Natural killer cell (primary cell): ENCODE results near the gene STRN3. TPM values are rescaled to one million over a fixed set of nuclear protein-coding genes. Genes with fewer than 3 reads are reported as not detected.
A peak's percentile ranks its signal among the peaks of the same experiment; 100 is the strongest.
"Not testable (repeated sequence)": the region's sequence is repeated elsewhere in the genome, so short reads cannot be mapped to it uniquely, and the experiment has no call there.

ENCODE experiments used
- ATAC-seq, 3 donors: fragments of 150-1000 bp in 2 of 3; fragments of 200-7000 bp in 1 of 3; cut with Tn5 transposase; 1 replicate in 1 of 3; 2 replicates in 2 of 3; pipeline ENCODE4 v1.10.0; 2021; ENCODE audit warnings: mild to moderate bottlenecking in 2 of 3, moderate library complexity in 2 of 3
- DNase-seq, 2 donors: peaks; one replicate each; pipeline versions ENCODE4 v3.0.0 to v3.0.0-alpha.2; 2013 to 2021; ENCODE audit warnings: mixed read lengths in 1 of 2
- H3K27ac ChIP-seq: one replicate; pipeline ENCODE4 v1.5.1; 2013; ENCODE audit warnings: mild to moderate bottlenecking, low read length
- H3K27me3 ChIP-seq: one replicate; pipeline ENCODE4 v1.6.1; 2013; ENCODE audit warnings: low read length; ENCODE audit not compliant: control insufficient read depth, insufficient read depth
- H3K36me3 ChIP-seq: one replicate; pipeline ENCODE4 v1.6.1; 2013; ENCODE audit warnings: low read length; ENCODE audit not compliant: control insufficient read depth, insufficient read depth
- H3K4me1 ChIP-seq: one replicate; pipeline ENCODE4 v1.6.1; 2013; ENCODE audit warnings: low read length; ENCODE audit not compliant: control insufficient read depth, insufficient read depth
- H3K4me3 ChIP-seq: one replicate; pipeline ENCODE4 v1.5.1; 2013; ENCODE audit warnings: low read length
- H3K9me3 ChIP-seq: one replicate; pipeline ENCODE4 v1.6.1; 2013; ENCODE audit warnings: low read length; ENCODE audit not compliant: control insufficient read depth, insufficient read depth
- H3K27ac Mint-ChIP-seq, 2 donors: one replicate each; pipeline ENCODE4 v1.8.0; 2022; ENCODE audit warnings: mild to moderate bottlenecking in 2 of 2, mixed read lengths in 2 of 2, moderate library complexity in 1 of 2
- H3K27me3 Mint-ChIP-seq, 2 donors: one replicate each; pipeline ENCODE4 v1.8.0; 2022; ENCODE audit warnings: low read depth in 2 of 2, mixed read lengths in 2 of 2
- H3K36me3 Mint-ChIP-seq: one replicate; pipeline ENCODE4 v1.8.0; 2022; ENCODE audit warnings: mixed read lengths
- H3K4me1 Mint-ChIP-seq, 2 donors: one replicate each; pipeline ENCODE4 v1.8.0; 2022; ENCODE audit warnings: mixed read lengths in 2 of 2
- H3K4me3 Mint-ChIP-seq: one replicate; pipeline ENCODE4 v1.8.0; 2022; ENCODE audit warnings: mild to moderate bottlenecking, moderate library complexity, mixed read lengths
- H3K9me3 Mint-ChIP-seq, 2 donors: one replicate each; pipeline ENCODE4 v1.8.0; 2022; ENCODE audit warnings: mixed read lengths in 2 of 2
- CTCF ChIP-seq: fragments of 200-600 bp; IDR thresholded peaks from one replicate; pipeline ENCODE4 v1.8.0; 2022; ENCODE audit warnings: antibody characterized with exemption
- WGBS: methylation state at CpG from one replicate; pipeline ENCODE4 v1.1.7; 2013; ENCODE audit warnings: missing lambda C conversion rate; ENCODE audit not compliant: insufficient coverage; 5-methylcytosine and 5-hydroxymethylcytosine counted together
- intact Hi-C: fragments of 100-400 bp; cut with micrococcal nuclease; formaldehyde crosslinking; loops from one replicate; pipeline ENCODE4 v1.14.2; 2022
- total RNA-seq, 4 donors: library from RNA; stranded (reverse); fragments of 120-200 nt in 1 of 4; gene quantifications; one replicate each; pipeline versions ENCODE4 v1.2.3 to v1.2.4, GENCODE V29; 2013 to 2022

Gene STRN3
- total RNA-seq, 3 donors from 2014 or later (not counting 1 experiment from before 2014, with no cell fraction given), result 19.5 to 34.2 (median 31.1) TPM

- no peaks in the 10 kb centered on the region for H3K9me3 Mint-ChIP-seq
- intact Hi-C loops, result no loop called here
- DNase-seq (no peak), ATAC-seq (no peak)
- Histone ChIP-seq H3K4me1 (no peaks in the 10 kb centered on the region), H3K9me3 (no peaks in the 10 kb centered on the region), H3K27ac (no peak overlapping the region), H3K36me3 (no peaks in the 10 kb centered on the region), H3K27me3 (no peaks in the 10 kb centered on the region), H3K4me3 (no peak overlapping the region)
- no peak for TF ChIP-seq CTCF
- no peak overlapping the region for H3K27ac Mint-ChIP-seq
- WGBS, result 70% methylated on average over 4 of the region's 7 CpGs
- peaks cover 0 to 17% of the 10 kb centered on the region in 2 donors for H3K4me1 Mint-ChIP-seq
- H3K36me3 Mint-ChIP-seq, result no peaks in the 10 kb centered on the region
- no peak overlapping the region for H3K4me3 Mint-ChIP-seq
- no peaks in the 10 kb centered on the region for H3K27me3 Mint-ChIP-seq
Measured at GRCh38 chr14:30982533-30982932, 43.6 kb downstream of the STRN3 start.

- Histone ChIP-seq H3K4me1 (no peaks in the 10 kb centered on the region), H3K36me3 (no peaks in the 10 kb centered on the region), H3K27me3 (no peaks in the 10 kb centered on the region), H3K9me3 (no peaks in the 10 kb centered on the region), H3K27ac (no peak overlapping the region), H3K4me3 (no peak overlapping the region)
- Mint-ChIP-seq H3K9me3 (no peaks in the 10 kb centered on the region), H3K27ac (peak overlapping the region in 1 of 2 donors; percentile 35), H3K27me3 (no peaks in the 10 kb centered on the region), H3K4me3 (no peak overlapping the region), H3K4me1 (peaks cover 7 to 19% of the 10 kb centered on the region in 2 donors), H3K36me3 (no peaks in the 10 kb centered on the region)
- no peak for DNase-seq
- intact Hi-C loops, result loop anchor here (1.0 kb wide), 2 partner anchors 101 to 375 kb away; no protein-coding TSS in a partner anchor
- no peak for TF ChIP-seq CTCF
- ATAC-seq, result no peak
- WGBS, result 90% methylated on average over 3 of the region's 3 CpGs
Measured at GRCh38 chr14:30980980-30981379, 45.2 kb downstream of the STRN3 start.

DNA sequence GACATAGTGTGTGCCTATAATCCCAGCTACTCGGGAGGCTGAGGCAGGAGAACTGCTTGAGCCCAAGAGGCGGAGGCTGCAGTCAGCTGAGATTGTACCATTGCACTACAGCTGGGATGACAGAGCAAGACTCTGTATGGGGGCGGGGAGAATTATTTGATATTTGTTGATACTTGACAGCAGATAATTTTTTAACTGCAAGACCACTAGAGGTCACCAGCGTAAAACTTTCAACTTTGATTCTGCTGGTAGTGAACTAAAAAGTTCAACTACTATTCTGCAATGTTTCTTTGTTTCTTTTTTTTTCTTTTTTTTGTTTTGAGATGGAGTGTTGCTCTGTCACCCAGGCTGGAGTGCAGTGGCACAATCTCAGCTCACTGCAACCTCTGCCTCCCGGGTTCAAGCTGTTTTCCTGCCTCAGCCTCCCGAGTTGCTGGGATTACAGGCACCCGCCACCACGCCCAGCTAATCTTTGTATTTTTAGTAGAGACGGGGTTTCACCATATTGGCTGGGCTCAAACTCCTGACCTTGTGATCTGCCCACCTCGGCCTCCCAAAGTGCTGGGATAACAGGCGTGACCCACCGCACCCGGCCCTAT is 46.0 kb downstream of the STRN3 start:
- H3K27ac ChIP-seq, H3K4me3 Mint-ChIP-seq, H3K9me3 ChIP-seq, H3K27ac Mint-ChIP-seq, H3K9me3 Mint-ChIP-seq, H3K36me3 Mint-ChIP-seq, H3K4me3 ChIP-seq, H3K36me3 ChIP-seq, H3K4me1 ChIP-seq, H3K27me3 ChIP-seq, H3K27me3 Mint-ChIP-seq: not testable (repeated sequence)
- ATAC-seq (peak; percentile 69 to 83 (median 80)), DNase-seq (peak in 1 of 2 donors; percentile 81)
- intact Hi-C loops, result loop anchor here (1.0 kb wide), 2 partner anchors 102 to 376 kb away; no protein-coding TSS in a partner anchor
- WGBS, result 70% methylated on average over 13 of the region's 13 CpGs
- peak; percentile 77 for TF ChIP-seq CTCF
- H3K4me1 Mint-ChIP-seq, result peaks cover 13 to 27% of the 10 kb centered on the region in 2 donors

GRCh38 chr14:30977752-30978151 is 48.4 kb downstream of the STRN3 start:
- Mint-ChIP-seq H3K27ac (peak overlapping the region; percentile 29 to 32), H3K4me3 (no peak overlapping the region)
- no peaks in the 10 kb centered on the region for H3K4me1 ChIP-seq

More at GRCh38 chr14:30977752-30978151, 48.4 kb downstream of the STRN3 start:
- Mint-ChIP-seq H3K27me3 (no peaks in the 10 kb centered on the region), H3K9me3 (no peaks in the 10 kb centered on the region), H3K4me1 (peaks cover 35 to 52% of the 10 kb centered on the region in 2 donors), H3K36me3 (no peaks in the 10 kb centered on the region)
- Histone ChIP-seq H3K36me3 (no peaks in the 10 kb centered on the region), H3K4me3 (no peak overlapping the region), H3K27ac (no peak overlapping the region), H3K9me3 (no peaks in the 10 kb centered on the region), H3K27me3 (no peaks in the 10 kb centered on the region)
- ATAC-seq, result no peak
- TF ChIP-seq CTCF, result no peak
- intact Hi-C loops, result no loop called here
- WGBS, result no CpG with 5 or more reads among the region's 2 CpGs
- DNase-seq, result no peak
